ENCODE data around the gene NMT1. TPM values are rescaled to one million over a fixed set of nuclear protein-coding genes. Genes with fewer than 3 reads are reported as not detected.

Gene NMT1
- total RNA-seq (100 to 1,000 TPM in 3 of 5 experiments, 10 to 100 TPM in 2; 59.5 to 136 (median 121) TPM), polyA plus RNA-seq (10 to 100 TPM; 37.5 to 64.1 TPM), total RNA-seq (97.2 reads per million, percentile 84 among the genes with 10 or more reads in this experiment)

- H3K27me3 Mint-ChIP-seq = no peaks in the 10 kb centered on the region
- peaks cover 0 to 13% (median 0%) of the 10 kb centered on the region in 5 donors for H3K36me3 Mint-ChIP-seq
- peak within 1 kb of the TSS; percentile 80 to 100 (median 98) for H3K4me3 Mint-ChIP-seq
- H3K4me1 Mint-ChIP-seq = peaks cover 26 to 66% (median 53%) of the 10 kb centered on the region in 7 donors
- DNase-seq (peak; percentile 81 to 98 (median 98)), ATAC-seq (peak; percentile 95)
- intact Hi-C loops (cut with micrococcal nuclease) = loop anchor here (1.0 to 5.0 kb wide), 14 partner anchors 10 to 939 kb away; partner anchors contain the start of genes DCAKD (in 2 of the 2), HEXIM1 (in 2 of the 2), HEXIM2 (in 2 of the 2) and ACBD4 (in 1 of the 2)
- CTCF ChIA-PET = interaction anchor here (1.0 to 1.8 kb wide), 2 partner anchors 28 to 75 kb away, joined by 3 to 7 read pairs; partner anchors contain the start of gene ACBD4
- POLR2A ChIA-PET = interaction anchor here (0.6 to 5.0 kb wide), 10 partner anchors 11 to 256 kb away, joined by 3 to 95 read pairs (median 4); partner anchors contain the start of genes ACBD4, DCAKD, EFTUD2 and HEXIM2
- H3K9me3 Mint-ChIP-seq = no peaks in the 10 kb centered on the region
- Histone ChIP-seq H3K27me3 (ENCODE audit: control insufficient read depth in 2 of 2, insufficient read depth in 2 of 2, low read length in 2 of 2) (no peaks in the 10 kb centered on the region), H3K27ac (ENCODE audit: low read depth, low read length) (peak within 1 kb of the TSS; percentile 87), H3K4me3 (ENCODE audit: low read length) (peak within 1 kb of the TSS; percentile 97), H3K36me3 (ENCODE audit: control insufficient read depth in 2 of 3, insufficient read depth in 3 of 3, low read length in 3 of 3) (peaks cover 0 to 7% (median 0%) of the 10 kb centered on the region in 3 experiments), H3K9me3 (ENCODE audit: control insufficient read depth in 2 of 3, low read length in 3 of 3) (no peaks in the 10 kb centered on the region), H3K4me1 (ENCODE audit: control insufficient read depth in 2 of 2, insufficient read depth in 2 of 2, low read length in 2 of 2) (peaks cover 18 to 20% of the 10 kb centered on the region in 2 donors)
- H3K27ac Mint-ChIP-seq = peak within 1 kb of the TSS; percentile 88 to 99 (median 97)
Measured at GRCh38 chr17:45060797-45061605, at the start of gene NMT1. Gene NMT1 (plus strand): TSS chr17:45061317. CDS start chr17:45061330, 13 bp downstream.

DNA sequence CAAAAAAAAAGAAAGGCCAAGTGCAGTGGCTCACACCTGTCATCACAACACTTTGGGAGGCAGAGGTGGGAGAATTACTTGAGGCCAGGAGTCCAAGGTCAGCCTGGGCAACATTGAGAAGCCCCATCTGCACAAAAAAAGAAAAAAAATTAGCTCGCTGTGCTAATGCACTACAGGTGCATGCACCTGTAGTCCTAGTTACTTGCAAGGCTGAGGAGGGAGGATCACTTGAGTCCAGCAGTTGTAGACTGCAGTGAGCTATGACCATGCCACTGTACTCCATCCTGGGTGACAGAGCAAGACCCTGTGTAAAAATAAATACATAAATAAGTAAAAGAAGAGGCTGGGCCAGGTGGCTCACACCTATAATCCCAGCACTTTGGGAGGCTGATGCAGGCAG is 49.4 kb upstream of the NMT1 start:
- intact Hi-C loops (cut with micrococcal nuclease) = no loop called here

GRCh38 chr17:45013021-45013997 is 47.8 kb upstream of the NMT1 start:
- Histone ChIP-seq H3K27me3 (ENCODE audit: control insufficient read depth in 2 of 2, insufficient read depth in 2 of 2, low read length in 2 of 2) (no peaks in the 10 kb centered on the region), H3K4me3 (ENCODE audit: low read length) (no peak overlapping the region), H3K27ac (ENCODE audit: low read depth, low read length) (no peak overlapping the region), H3K9me3 (ENCODE audit: control insufficient read depth in 2 of 3, low read length in 3 of 3) (no peaks in the 10 kb centered on the region), H3K4me1 (ENCODE audit: control insufficient read depth in 2 of 2, insufficient read depth in 2 of 2, low read length in 2 of 2) (no peaks in the 10 kb centered on the region), H3K36me3 (ENCODE audit: control insufficient read depth in 2 of 3, insufficient read depth in 3 of 3, low read length in 3 of 3) (no peaks in the 10 kb centered on the region)
- Mint-ChIP-seq H3K4me3 (no peak overlapping the region), H3K27ac (no peak overlapping the region), H3K4me1 (peaks cover 0 to under 1% (median 0%) of the 10 kb centered on the region in 7 donors), H3K9me3 (no peaks in the 10 kb centered on the region), H3K27me3 (peaks cover 9 to 24% (median 17%) of the 10 kb centered on the region in 5 donors), H3K36me3 (no peaks in the 10 kb centered on the region)
- DNase-seq (no peak), ATAC-seq (no peak)
- CTCF ChIA-PET = interaction anchor here (0.6 kb wide), 2 partner anchors 109 to 138 kb away, joined by 3 read pairs; no protein-coding TSS in a partner anchor
- POLR2A ChIA-PET = interaction anchor here (1.0 kb wide), 1 partner anchor 38 kb away, joined by 3 read pairs; the partner anchor contains the start of gene DCAKD
- intact Hi-C loops (cut with micrococcal nuclease) = no loop called here

More for the DNA sequence above, 49.4 kb upstream of the NMT1 start:
- H3K4me3 Mint-ChIP-seq = no peak overlapping the region
- ChIA-PET POLR2A (no interaction called here), CTCF (interaction anchor here (1.2 kb wide), 1 partner anchor 8 kb away, joined by 3 read pairs; no protein-coding TSS in a partner anchor)
- H3K36me3 Mint-ChIP-seq = no peaks in the 10 kb centered on the region
- ATAC-seq = no peak
- Histone ChIP-seq H3K4me1 (ENCODE audit: control insufficient read depth in 2 of 2, insufficient read depth in 2 of 2, low read length in 2 of 2) (no peaks in the 10 kb centered on the region), H3K9me3 (ENCODE audit: control insufficient read depth in 2 of 3, low read length in 3 of 3) (no peaks in the 10 kb centered on the region), H3K4me3 (ENCODE audit: low read length) (no peak overlapping the region), H3K27ac (ENCODE audit: low read depth, low read length) (no peak overlapping the region), H3K36me3 (ENCODE audit: control insufficient read depth in 2 of 3, insufficient read depth in 3 of 3, low read length in 3 of 3) (no peaks in the 10 kb centered on the region), H3K27me3 (ENCODE audit: control insufficient read depth in 2 of 2, insufficient read depth in 2 of 2, low read length in 2 of 2) (no peaks in the 10 kb centered on the region)
- no peaks in the 10 kb centered on the region for H3K9me3 Mint-ChIP-seq
- peaks cover 0 to 3% (median 0%) of the 10 kb centered on the region in 7 donors for H3K4me1 Mint-ChIP-seq
- no peak overlapping the region for H3K27ac Mint-ChIP-seq
- DNase-seq = no peak
- peaks cover 9 to 31% (median 15%) of the 10 kb centered on the region in 5 donors for H3K27me3 Mint-ChIP-seq

DNA sequence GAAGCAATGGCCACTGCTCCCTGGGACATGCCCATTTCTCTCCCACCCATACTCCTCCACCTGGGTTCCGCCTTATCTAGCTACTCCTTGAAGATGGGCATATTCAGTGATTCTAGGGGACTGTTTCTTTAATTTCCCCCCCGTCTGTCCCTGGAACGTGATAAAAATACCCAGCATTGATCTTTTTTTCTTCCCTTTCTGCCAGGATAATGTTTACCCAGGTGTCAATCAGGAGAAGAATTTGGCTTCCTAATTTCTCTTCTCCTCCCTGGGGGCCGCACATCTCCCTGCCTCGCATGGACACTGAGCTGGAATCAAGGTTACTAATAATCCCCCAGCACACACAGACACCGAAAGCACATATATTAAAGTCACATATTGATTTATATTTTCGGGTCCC is 44.9 kb upstream of the NMT1 start:
- ChIA-PET CTCF (interaction anchor here (1.0 kb wide), 1 partner anchor 96 kb away, joined by 3 read pairs; no protein-coding TSS in a partner anchor), POLR2A (no interaction called here)
- Histone ChIP-seq H3K27ac (ENCODE audit: low read depth, low read length) (no peak overlapping the region), H3K4me1 (ENCODE audit: control insufficient read depth in 2 of 2, insufficient read depth in 2 of 2, low read length in 2 of 2) (peaks cover 7% of the 10 kb centered on the region in 2 donors), H3K36me3 (ENCODE audit: control insufficient read depth in 2 of 3, insufficient read depth in 3 of 3, low read length in 3 of 3) (no peaks in the 10 kb centered on the region), H3K9me3 (ENCODE audit: control insufficient read depth in 2 of 3, low read length in 3 of 3) (no peaks in the 10 kb centered on the region), H3K4me3 (ENCODE audit: low read length) (no peak overlapping the region), H3K27me3 (ENCODE audit: control insufficient read depth in 2 of 2, insufficient read depth in 2 of 2, low read length in 2 of 2) (peaks cover 0 to 5% of the 10 kb centered on the region in 2 donors)
- no peak for ATAC-seq
- no peak for DNase-seq
- Mint-ChIP-seq H3K9me3 (no peaks in the 10 kb centered on the region), H3K27ac (no peak overlapping the region), H3K36me3 (peaks cover 0 to 9% (median 0%) of the 10 kb centered on the region in 5 donors), H3K4me3 (no peak overlapping the region), H3K27me3 (peaks cover 32 to 42% (median 39%) of the 10 kb centered on the region in 5 donors), H3K4me1 (peaks cover 3 to 22% (median 14%) of the 10 kb centered on the region in 7 donors)
- intact Hi-C loops (cut with micrococcal nuclease) = loop anchor here in 1 of 2 donors (5.0 kb wide), 1 partner anchor 81 kb away; no protein-coding TSS in a partner anchor

DNA sequence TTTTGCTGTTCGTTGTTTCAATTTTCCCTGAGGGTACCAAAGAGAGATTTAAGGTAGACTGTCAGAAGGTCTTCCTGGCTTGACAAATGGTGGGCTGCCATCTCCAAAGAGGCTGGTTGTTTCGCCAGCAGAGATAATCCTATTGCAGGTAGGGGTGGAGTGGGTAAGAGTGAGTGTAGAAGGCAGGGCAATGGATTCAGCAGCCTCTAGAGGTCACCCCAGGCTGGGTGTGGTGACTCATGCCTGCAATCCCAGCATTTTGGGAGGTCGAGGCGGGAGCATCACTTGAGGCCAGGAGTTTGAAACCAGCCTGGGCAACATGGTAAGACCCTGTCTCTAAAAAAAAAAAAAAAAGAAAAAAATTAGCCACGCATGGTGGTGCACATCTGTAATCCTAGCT is 44.3 kb upstream of the NMT1 start:
- Mint-ChIP-seq H3K27me3 (peaks cover 36 to 44% (median 42%) of the 10 kb centered on the region in 5 donors), H3K4me3 (peak overlapping the region in 1 of 10 donors; percentile 15)
- H3K27me3 ChIP-seq (ENCODE audit: control insufficient read depth in 2 of 2, insufficient read depth in 2 of 2, low read length in 2 of 2) = peaks cover 0 to 11% of the 10 kb centered on the region in 2 donors

More for the DNA sequence above, 44.3 kb upstream of the NMT1 start:
- H3K4me1 Mint-ChIP-seq = peaks cover 6 to 26% (median 18%) of the 10 kb centered on the region in 7 donors
- intact Hi-C loops (cut with micrococcal nuclease) = loop anchor here in 1 of 2 donors (5.0 kb wide), 1 partner anchor 80 kb away; no protein-coding TSS in a partner anchor
- H3K9me3 ChIP-seq (ENCODE audit: control insufficient read depth in 2 of 3, low read length in 3 of 3) = no peaks in the 10 kb centered on the region
- H3K36me3 ChIP-seq (ENCODE audit: control insufficient read depth in 2 of 3, insufficient read depth in 3 of 3, low read length in 3 of 3) = no peaks in the 10 kb centered on the region
- peaks cover 12 to 13% of the 10 kb centered on the region in 2 donors for H3K4me1 ChIP-seq (ENCODE audit: control insufficient read depth in 2 of 2, insufficient read depth in 2 of 2, low read length in 2 of 2)
- no peak for DNase-seq
- H3K27ac ChIP-seq (ENCODE audit: low read depth, low read length) = no peak overlapping the region
- H3K4me3 ChIP-seq (ENCODE audit: low read length) = no peak overlapping the region
- H3K36me3 Mint-ChIP-seq = peaks cover 0 to 11% (median 0%) of the 10 kb centered on the region in 5 donors
- CTCF ChIA-PET = interaction anchor here (1.0 kb wide), 1 partner anchor 96 kb away, joined by 3 read pairs; no protein-coding TSS in a partner anchor
- POLR2A ChIA-PET = no interaction called here
- no peak overlapping the region for H3K27ac Mint-ChIP-seq
- ATAC-seq = no peak
- H3K9me3 Mint-ChIP-seq = no peaks in the 10 kb centered on the region

Measured in naive thymus-derived CD4-positive, alpha-beta T cell (primary cell).